Mucosa of rectum (tissue), 2 donors: ENCODE results near the gene KRT9.
"Not testable (repeated sequence)": the region's sequence is repeated elsewhere in the genome, so short reads cannot be mapped to it uniquely, and the experiment has no call there.

Experiments
- H3K27ac ChIP-seq, 2 donors: one replicate each; pipeline ENCODE4 v1.7.0; 2013; ENCODE audit warnings: inconsistent platforms in 2 of 2, low read depth in 2 of 2, low read length in 2 of 2
- H3K27me3 ChIP-seq, 2 donors: one replicate each; pipeline ENCODE4 v1.7.0; 2013; ENCODE audit warnings: low read length in 2 of 2; ENCODE audit not compliant: control insufficient read depth in 2 of 2, insufficient read depth in 2 of 2
- H3K36me3 ChIP-seq, 2 donors: one replicate each; pipeline ENCODE4 v1.7.0; 2013; ENCODE audit warnings: low read length in 2 of 2; ENCODE audit not compliant: control insufficient read depth in 2 of 2, insufficient read depth in 2 of 2
- H3K4me1 ChIP-seq, 2 donors: one replicate each; pipeline ENCODE4 v1.7.0; 2013; ENCODE audit warnings: low read length in 2 of 2, mild to moderate bottlenecking in 1 of 2; ENCODE audit not compliant: control insufficient read depth in 2 of 2, insufficient read depth in 2 of 2
- H3K4me3 ChIP-seq, 2 donors: one replicate each; pipeline ENCODE4 v1.7.0; 2013; ENCODE audit warnings: low read length in 2 of 2
- H3K9ac ChIP-seq, 2 donors: one replicate each; pipeline ENCODE4 v1.7.0; 2013; ENCODE audit warnings: low read length in 2 of 2, low read depth in 1 of 2, mild to moderate bottlenecking in 1 of 2
- H3K9me3 ChIP-seq, 2 donors: one replicate each; pipeline ENCODE4 v1.7.0; 2013; ENCODE audit warnings: low read length in 2 of 2; ENCODE audit not compliant: control insufficient read depth in 2 of 2
- donor health status: healthy.
- donor health status: Normal muscosa, but diverticular disease.

KRT9 gene

DNA sequence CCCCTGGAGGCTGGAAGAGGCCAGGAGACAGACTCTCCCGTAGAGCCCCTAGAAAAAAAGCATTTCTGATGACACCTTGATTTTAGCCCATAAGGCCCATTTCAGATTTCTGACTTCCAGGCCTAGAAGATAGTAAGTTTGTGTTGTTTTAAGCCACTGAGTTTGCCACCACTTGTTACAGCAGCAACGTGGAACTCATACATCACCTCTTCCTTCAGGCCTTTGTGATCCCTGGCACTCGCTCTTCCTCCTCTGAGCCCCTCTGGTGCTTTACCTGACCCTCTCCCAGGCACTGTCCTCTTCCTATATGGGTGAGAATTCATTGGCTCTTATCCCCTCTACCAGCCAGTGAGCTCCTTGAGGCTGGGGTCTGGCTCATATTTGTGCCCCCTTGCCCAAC is 25.0 kb downstream of the KRT9 start:
- peaks cover 34 to 47% of the 10 kb centered on the region in 2 donors for H3K4me1 ChIP-seq
- H3K36me3 ChIP-seq: no peaks in the 10 kb centered on the region
- H3K9ac ChIP-seq: no peak overlapping the region
- no peaks in the 10 kb centered on the region for H3K9me3 ChIP-seq
- peak overlapping the region in 1 of 2 donors; percentile 92 for H3K27ac ChIP-seq
- no peak overlapping the region for H3K4me3 ChIP-seq
- no peaks in the 10 kb centered on the region for H3K27me3 ChIP-seq

GRCh38 chr17:41545829-41546410 is 25.9 kb downstream of the KRT9 start:
- no peak overlapping the region for H3K27ac ChIP-seq
- H3K9me3 ChIP-seq: no peaks in the 10 kb centered on the region
- no peaks in the 10 kb centered on the region for H3K36me3 ChIP-seq
- H3K27me3 ChIP-seq: no peaks in the 10 kb centered on the region
- no peak overlapping the region for H3K9ac ChIP-seq
- no peak overlapping the region for H3K4me3 ChIP-seq
- peaks cover 31 to 47% of the 10 kb centered on the region in 2 donors for H3K4me1 ChIP-seq

- Histone ChIP-seq H3K4me3 (no peak overlapping the region), H3K9ac (peak overlapping the region in 1 of 2 donors; percentile 14), H3K36me3 (no peaks in the 10 kb centered on the region), H3K4me1 (peaks cover 26 to 40% of the 10 kb centered on the region in 2 donors), H3K27me3 (no peaks in the 10 kb centered on the region), H3K27ac (peak overlapping the region; percentile 76 to 81), H3K9me3 (no peaks in the 10 kb centered on the region)
These were observed 26.9 kb downstream of the KRT9 start for GRCh38 chr17:41544935-41545334.

GRCh38 chr17:41544491-41544892 is 27.4 kb downstream of the KRT9 start:
- Histone ChIP-seq H3K9me3 (no peaks in the 10 kb centered on the region), H3K27ac (peak overlapping the region; percentile 76 to 81), H3K9ac (peak overlapping the region; percentile 14 to 24), H3K4me1 (peaks cover 25 to 37% of the 10 kb centered on the region in 2 donors), H3K27me3 (no peaks in the 10 kb centered on the region), H3K36me3 (no peaks in the 10 kb centered on the region), H3K4me3 (peak overlapping the region in 1 of 2 donors; percentile 13)

GRCh38 chr17:41542786-41543185 is 29.1 kb downstream of the KRT9 start:
- H3K9me3 ChIP-seq, H3K36me3 ChIP-seq: not testable (repeated sequence)

GRCh38 chr17:41542357-41542756 is 29.5 kb downstream of the KRT9 start:
- Histone ChIP-seq H3K27me3 (no peaks in the 10 kb centered on the region), H3K9ac (no peak overlapping the region), H3K36me3 (no peaks in the 10 kb centered on the region), H3K4me1 (peaks cover 8 to 18% of the 10 kb centered on the region in 2 donors), H3K4me3 (no peak overlapping the region), H3K27ac (peak overlapping the region; percentile 13 to 39), H3K9me3 (no peaks in the 10 kb centered on the region)

More at GRCh38 chr17:41542786-41543185, 29.1 kb downstream of the KRT9 start:
- H3K4me3 ChIP-seq, H3K27me3 ChIP-seq, H3K9ac ChIP-seq: not testable (repeated sequence)
- peak overlapping the region in 1 of 2 donors; percentile 13 for H3K27ac ChIP-seq
- H3K4me1 ChIP-seq: peaks cover 8 to 22% of the 10 kb centered on the region in 2 donors

DNA sequence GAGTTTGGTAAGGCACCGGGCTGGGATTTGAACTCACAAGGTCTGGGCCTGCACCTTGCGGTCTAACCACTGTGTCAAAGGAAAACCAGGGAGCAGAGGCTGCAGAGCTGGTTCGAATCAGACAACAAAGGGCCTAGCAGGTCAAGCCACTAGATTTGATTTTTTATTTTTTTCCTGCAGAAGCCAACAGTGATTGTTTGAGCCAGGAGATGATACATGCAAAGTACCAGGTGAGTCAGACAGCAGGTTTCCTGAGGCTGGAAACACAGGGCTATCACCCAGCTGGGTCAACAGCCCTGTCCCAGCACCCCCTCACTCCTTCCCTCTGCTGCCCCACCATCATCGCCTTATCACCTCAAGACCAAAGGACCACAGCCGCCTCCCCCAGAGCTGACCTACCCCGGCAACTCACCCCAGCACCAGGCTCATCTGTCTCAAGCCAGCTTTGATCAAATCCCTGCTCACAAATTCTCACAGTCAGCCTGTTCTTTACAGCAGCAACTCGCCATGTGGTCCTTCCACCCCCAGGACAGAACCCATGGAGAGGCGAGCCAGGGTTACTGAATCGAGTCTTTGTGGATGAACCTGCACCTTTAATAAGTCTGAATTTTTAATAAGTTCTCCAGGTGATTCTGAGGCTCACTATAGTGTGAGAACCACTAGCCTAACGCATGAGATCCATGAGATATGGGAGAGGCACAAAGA is 30.8 kb downstream of the KRT9 start:
- peaks cover 11 to 19% of the 10 kb centered on the region in 2 donors for H3K4me1 ChIP-seq
- no peaks in the 10 kb centered on the region for H3K9me3 ChIP-seq
- H3K27ac ChIP-seq: no peak overlapping the region
- no peak overlapping the region for H3K9ac ChIP-seq
- no peaks in the 10 kb centered on the region for H3K36me3 ChIP-seq
- no peak overlapping the region for H3K4me3 ChIP-seq
- no peaks in the 10 kb centered on the region for H3K27me3 ChIP-seq

- no peaks in the 10 kb centered on the region for H3K36me3 ChIP-seq
- no peak overlapping the region for H3K4me3 ChIP-seq
- peaks cover 15 to 22% of the 10 kb centered on the region in 2 donors for H3K4me1 ChIP-seq
- no peaks in the 10 kb centered on the region for H3K27me3 ChIP-seq
- H3K9ac ChIP-seq: no peak overlapping the region
- H3K9me3 ChIP-seq: no peaks in the 10 kb centered on the region
- H3K27ac ChIP-seq: no peak overlapping the region
These were observed 31.7 kb downstream of the KRT9 start for GRCh38 chr17:41539979-41540701.

- Histone ChIP-seq H3K4me3 (no peak overlapping the region), H3K9me3 (no peaks in the 10 kb centered on the region), H3K4me1 (peaks cover 7 to 12% of the 10 kb centered on the region in 2 donors), H3K36me3 (no peaks in the 10 kb centered on the region), H3K27me3 (no peaks in the 10 kb centered on the region), H3K27ac (no peak overlapping the region), H3K9ac (no peak overlapping the region)
These were observed 32.8 kb downstream of the KRT9 start for GRCh38 chr17:41539071-41539492.

DNA sequence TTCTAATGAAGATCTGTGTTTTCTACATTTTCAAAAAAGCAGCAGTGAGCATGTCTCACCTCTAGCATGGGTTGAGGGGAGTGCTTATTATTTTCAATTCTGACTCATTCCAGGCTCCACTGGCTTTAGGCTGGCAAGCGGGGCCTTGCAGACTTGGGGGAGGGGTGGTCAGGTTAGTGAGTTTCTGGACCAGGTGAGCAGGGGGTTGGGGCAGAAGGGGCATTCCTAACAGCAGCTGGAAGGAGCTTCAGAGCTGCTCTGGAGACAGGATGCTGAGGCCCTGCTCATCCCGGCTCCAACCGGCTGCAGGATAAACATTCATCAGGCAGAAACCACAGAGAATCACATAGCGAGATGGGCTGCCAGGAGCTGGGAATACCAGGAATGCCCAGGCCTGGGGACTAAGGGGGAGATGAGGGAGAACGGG is 33.3 kb downstream of the KRT9 start:
- Histone ChIP-seq H3K9me3 (no peaks in the 10 kb centered on the region), H3K36me3 (no peaks in the 10 kb centered on the region), H3K4me3 (no peak overlapping the region), H3K4me1 (peaks cover 7 to 12% of the 10 kb centered on the region in 2 donors), H3K27me3 (no peaks in the 10 kb centered on the region), H3K27ac (no peak overlapping the region), H3K9ac (no peak overlapping the region)
